LNCaP clone FGC (cell line): Measurements from ENCODE around the gene EIF4G2.

Source experiments
- DNase-seq: peaks from one replicate; pipeline ENCODE4 v3.0.0-alpha.2; 2011; ENCODE audit warnings: low read depth
- H3K4me3 ChIP-seq: 2 replicates; pipeline ENCODE4 v1.5.1; 2011; ENCODE audit warnings: mild to moderate bottlenecking, low read depth, low read length, control low read depth
- CTCF ChIP-seq: IDR thresholded peaks from 2 replicates; pipeline ENCODE4 v1.5.1; 2012; ENCODE audit warnings: mild to moderate bottlenecking; ENCODE audit not compliant: control insufficient read depth, insufficient read depth; ENCODE audit errors: extremely low read depth

Gene EIF4G2

GRCh38 chr11:10750838-10751580 is 57.7 kb downstream of the EIF4G2 start, which contains the start of gene CTR9:
TSS of gene CTR9 (plus strand) at chr11:10751246. CDS start at chr11:10751413, 167 bp downstream.
- TF ChIP-seq CTCF = peak; percentile 39
- DNase-seq = peak; percentile 87
- peak within 1 kb of the TSS; percentile 66 for H3K4me3 ChIP-seq

GRCh38 chr11:10749476-10749875 is 59.2 kb downstream of the EIF4G2 start:
- TF ChIP-seq CTCF = no peak
- no peak for DNase-seq

GRCh38 chr11:10747733-10748132 is 61.0 kb downstream of the EIF4G2 start:
- H3K4me3 ChIP-seq = no peak overlapping the region
- no peak for DNase-seq
- no peak for TF ChIP-seq CTCF

More at GRCh38 chr11:10749476-10749875, 59.2 kb downstream of the EIF4G2 start:
- H3K4me3 ChIP-seq = no peak overlapping the region
